HG02973 (cell line): Measurements from ENCODE around the gene PLIN4.

ENCODE experiments used
- ATAC-seq: cut with Tn5 transposase; IDR thresholded peaks from one replicate; pipeline ENCODE4 v1.9.1; 2021; ENCODE audit warnings: moderate library complexity; ENCODE audit not compliant: unreplicated experiment

Gene PLIN4

GRCh38 chr19:4507804-4508203 lies 10.5 kb downstream of the PLIN4 start:
- ATAC-seq: no peak

DNA sequence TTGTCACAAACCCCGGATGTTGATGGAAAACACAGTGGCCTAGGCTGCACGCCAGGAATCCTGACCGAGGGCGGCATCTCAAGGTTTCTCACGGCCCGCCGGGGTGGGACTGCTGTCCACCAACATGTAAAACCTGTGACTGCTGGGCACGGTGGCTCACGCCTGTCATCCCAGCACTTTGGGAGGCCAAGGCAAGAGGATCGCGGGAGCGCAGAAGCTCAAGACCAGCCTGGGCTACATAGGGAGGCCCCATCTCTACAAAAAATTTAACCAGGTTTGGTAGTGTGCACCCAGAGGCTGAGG lies 11.2 kb downstream of the PLIN4 start:
- ATAC-seq: no peak

DNA sequence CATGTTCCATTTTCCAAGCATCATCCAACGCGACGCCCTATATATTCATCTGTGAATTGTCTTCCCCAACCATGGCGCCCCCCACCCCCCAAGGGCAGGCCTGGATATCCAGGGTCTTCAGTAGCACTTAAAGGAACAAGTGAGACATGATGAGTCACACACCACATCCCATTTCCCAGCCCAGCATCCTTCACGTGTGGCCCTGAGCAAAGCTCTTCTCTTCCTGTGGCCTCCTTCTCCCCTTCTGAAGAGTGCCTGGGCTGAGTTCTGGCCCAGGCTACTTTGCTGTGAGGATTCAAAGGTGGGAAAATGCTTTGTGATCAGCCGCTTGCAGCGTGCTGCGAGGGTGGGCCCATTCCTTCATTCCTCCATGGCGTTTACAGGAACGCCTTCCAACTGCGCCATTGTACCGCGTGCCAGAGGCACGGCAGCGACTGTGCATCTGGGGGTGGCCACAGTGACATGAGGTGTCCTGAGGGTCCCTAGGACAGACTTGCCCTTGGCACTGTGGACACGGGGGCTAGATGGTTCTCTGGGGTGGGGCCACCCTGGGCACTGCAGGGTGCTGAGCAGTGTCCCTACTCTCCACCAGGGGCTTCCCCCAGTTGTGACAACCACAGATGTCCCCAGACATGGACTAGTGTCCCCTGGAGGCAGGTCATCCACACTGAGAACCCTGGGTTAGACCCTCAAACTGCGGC lies 11.7 kb downstream of the PLIN4 start:
- no peak for ATAC-seq

DNA sequence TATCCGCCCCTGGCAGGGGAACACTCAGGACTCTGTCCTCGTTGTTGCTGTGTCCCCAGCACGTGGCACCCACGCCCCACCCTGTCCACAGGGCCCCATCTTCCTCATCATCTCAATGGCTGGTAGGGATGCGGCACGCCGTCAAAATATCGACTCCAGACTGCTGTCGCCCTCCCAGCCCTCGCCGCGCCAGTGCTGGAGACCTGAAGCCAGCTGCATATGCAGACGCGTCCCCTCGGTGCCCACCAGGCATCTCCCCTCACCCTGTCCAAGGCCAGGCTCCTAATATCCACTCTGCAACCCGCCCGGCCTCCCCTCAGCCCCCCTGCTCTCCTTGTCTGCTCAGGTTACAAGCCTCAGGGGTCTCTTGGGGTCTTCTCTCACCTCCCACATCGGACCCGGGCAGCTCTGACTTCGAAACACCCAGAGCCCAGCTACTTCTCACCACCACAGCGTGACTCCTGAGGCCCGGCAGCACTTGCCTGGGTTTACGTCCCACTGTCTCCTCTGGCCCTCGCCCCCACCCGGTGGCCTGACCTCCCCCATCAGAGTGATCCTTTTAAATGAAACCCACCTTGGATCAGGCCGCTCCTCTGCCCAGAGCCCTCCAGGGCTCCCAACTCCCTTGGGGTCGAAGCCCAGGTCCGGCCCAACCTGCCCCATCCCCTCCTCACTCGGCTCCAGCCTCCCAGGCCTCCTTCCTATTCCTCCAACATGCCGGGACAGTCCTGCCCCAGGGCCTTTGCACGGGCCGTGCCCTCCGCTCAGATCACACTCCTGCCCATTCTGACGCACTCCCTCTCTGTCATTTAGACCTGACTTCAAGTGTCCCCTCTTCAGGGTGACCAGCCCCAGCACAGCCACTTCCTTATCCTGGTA lies 12.5 kb downstream of the PLIN4 start:
- ATAC-seq: no peak

DNA sequence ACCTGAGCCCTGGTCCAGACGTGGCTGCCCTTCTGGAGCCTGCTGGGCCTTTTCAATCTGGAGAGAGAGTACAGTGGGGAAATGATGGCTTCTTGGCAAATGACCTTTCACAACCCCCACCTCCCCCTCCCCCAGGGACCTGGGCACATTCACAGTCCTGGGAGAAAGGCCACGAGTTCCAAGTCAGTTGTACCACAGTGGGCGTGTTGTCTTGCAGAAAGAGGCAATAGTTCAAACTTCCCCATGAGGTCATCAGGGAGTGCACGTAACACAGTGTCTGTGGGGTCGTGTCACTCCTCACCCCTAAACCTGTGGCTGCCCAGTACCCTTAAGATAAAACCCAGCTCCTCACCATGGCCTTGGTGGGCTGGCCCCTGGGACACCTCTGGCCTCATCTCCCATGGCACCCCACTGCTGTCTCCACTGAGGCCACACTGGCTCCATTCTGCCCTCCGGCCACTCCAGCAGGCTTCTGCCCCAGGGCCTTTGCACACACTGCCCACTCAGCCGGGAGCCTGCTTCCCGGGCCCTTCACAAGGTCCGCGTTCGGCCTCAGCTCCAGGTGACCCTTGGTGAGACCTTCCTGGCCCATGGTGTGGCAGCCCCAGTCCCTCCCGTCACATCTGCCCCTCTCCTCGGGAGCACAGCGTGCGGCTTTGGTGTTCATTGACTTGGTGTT lies 13.3 kb downstream of the PLIN4 start:
- ATAC-seq: no peak

DNA sequence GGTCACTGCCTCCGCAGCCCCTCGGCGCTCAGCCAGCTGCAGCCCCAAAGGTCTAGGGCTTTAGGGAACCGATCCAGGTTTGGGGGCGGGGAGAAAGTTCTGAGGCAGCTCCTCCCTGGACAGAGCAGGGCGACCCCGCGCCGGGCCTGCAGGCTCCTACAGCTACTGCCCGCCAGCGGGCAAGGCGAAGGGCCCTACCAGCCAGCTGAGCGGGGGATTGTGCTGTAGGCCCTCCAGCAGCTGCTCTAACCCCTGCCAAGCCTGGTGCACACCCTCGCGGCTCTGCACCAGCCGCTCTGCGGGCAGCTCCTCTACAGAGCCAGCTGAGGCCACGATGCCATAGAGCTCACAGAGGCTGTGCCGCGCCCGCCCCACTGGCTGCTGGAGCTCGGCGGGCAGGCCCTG lies 14.0 kb downstream of the PLIN4 start:
- no peak for ATAC-seq

DNA sequence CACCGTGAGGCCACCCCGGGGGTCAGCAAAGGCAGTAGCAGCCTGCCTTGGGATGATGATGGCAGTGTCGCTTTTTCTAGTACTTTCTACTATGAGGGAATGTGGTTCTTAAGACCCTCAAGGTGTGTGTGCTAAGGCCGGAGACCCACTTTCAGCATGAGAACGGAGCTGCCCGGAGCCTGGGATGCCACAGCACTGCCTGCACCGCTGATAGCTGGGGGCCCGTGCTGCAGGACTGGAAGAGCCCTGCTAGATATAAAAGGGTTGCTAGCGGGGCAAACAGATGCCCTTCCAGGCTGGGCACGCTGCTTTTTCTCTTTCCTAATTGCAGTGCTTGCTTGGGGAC lies 14.5 kb downstream of the PLIN4 start:
- no peak for ATAC-seq

DNA sequence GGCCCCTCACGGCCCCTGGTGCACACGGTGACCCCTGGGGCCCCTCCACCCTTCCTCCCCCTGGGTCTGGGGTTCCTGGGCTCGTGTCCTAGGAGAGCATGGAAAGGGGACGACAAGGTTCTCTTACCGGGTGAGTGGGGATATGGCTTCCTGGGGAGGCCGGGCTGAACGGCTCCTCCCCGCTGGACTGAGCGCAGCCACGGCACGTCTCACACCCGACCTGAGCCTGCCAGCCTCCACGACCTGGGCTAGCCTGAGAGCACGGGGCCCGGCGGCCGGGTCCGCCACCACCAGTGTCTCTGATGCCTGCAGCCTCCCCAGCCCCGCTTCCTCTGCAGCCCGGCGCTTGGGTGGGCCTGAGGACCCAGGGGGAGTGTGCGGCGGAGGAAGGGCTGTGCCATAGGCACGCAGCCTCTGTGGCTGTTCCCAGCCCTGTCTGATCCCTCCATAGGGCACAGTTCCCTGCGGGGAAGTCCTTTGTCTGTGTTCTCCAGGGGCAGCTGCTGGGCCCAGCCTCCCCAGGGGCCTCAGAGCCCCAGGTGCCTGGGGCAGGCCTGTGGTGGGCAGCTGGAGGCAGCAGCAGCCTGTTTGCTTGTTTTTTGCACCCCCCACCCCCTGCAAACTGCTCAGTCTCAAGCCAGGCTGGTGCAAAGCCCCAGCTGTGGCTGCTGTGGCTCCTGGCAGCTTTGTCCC lies 15.0 kb downstream of the PLIN4 start:
- no peak for ATAC-seq

DNA sequence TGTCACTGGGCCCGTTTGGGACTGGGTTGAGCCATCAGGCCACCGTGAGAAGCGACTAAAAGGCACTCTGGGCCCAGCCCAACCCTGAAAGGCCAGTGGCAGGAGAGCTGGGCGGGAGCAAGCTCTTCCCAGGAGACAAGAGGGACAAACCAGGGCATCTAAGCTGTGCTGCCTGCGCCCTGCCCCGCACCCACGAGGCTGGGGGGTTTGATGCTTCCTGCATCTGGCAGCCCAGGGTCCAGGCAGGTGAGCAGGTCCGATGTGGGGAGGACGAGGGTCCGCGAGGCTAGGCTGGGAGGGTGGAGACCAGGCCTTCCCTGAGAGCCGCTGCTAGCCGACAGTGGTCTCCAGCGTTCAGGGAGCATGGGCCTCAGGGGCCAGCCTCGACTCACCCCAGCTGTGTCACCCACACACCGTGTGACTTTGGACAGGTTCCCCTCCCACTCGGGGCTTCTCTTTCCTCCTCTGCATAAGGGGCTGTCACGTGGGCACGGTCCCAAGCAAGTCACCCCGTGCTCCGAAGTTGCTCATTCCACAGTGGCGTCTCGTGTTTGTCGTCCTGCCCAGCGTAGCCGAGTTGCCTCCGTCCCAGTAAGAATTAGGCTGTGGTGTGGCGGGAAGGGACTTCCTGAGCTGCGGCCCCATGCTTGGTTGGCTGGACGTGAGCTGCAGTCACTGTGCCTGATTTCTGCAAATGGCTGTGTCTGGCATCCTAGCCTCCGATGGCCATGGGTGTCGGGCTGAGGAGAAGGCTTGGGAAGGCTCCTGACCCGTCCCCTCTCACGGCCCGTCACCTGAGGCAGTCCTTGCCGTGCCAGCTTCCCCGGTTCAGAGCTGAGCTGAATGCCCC lies 15.8 kb downstream of the PLIN4 start:
- ATAC-seq: no peak

DNA sequence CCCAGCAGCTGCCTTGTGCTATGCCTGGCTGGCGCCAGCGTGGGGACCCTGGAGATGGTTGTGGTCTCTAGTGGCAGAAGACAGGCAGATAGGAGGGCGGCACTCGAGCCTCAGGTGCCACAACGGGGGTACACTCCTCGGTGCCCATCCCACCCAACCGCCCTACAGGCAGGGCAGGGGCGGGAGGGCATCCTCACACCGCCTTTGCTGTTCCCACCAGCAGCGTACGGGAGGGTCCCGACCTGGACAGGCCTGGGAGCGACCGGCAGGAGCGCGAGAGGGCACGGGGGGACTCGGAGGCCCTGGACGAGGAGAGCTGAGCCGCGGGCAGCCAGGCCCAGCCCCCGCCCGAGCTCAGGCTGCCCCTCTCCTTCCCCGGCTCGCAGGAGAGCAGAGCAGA lies 16.6 kb downstream of the PLIN4 start:
- ATAC-seq: no peak

DNA sequence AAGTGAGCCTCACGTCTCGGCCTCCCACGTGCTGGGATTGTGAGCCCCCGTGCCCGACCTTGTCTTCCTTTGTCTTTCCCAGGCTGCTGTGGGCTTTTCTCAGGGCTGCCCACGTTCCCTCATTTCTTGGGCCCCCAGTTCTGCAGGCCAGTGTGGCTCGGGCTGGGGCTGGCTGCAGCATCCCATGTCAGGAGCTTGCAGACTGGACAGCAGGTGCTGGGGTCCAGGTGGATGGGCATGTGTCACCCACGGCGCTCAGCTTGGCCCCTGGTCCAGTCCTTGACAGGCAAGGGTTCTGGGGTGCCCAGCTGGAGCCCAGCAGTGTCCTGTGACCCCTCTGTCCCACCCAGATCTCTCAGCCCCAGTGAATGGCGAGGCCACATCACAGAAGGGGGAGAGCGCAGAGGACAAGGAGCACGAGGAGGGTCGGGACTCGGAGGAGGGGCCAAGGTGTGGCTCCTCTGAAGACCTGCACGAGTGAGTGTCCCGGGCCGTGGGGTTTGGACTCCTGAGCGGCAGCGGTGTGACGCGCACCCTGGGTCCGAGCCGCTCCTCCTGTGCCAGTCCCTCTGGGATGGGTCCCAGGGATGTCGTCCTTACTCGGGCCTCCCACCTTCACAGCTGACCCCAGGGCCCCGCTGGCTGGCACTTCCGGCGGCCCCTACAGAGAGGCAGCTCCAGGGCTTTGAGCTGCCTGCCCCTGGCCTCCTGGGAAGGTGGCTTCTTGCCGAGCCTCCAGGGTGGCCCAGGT lies 17.3 kb downstream of the PLIN4 start:
- no peak for ATAC-seq

DNA sequence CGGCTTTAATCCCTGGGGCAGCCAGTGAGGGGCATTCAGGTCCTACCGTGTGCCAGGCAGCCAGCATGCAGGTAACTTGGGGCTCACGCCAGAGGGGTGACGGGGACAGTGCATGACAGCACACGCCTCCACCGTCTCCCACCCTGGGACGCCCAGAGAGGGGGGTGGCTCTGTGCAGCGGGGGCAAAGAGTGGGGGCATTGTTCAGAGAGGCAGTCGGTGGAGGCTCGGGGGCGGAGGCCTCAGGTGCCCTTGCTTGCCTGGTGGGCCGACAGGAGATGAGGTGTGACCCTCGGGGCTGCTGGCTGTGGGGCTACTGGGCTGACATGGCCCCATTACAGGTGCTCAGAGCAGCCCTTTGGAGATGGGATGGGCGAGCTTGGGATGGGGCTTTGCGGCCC lies 18.4 kb downstream of the PLIN4 start:
- ATAC-seq: no peak

GRCh38 chr19:4499318-4499717 lies 19.0 kb downstream of the PLIN4 start:
- ATAC-seq: no peak

DNA sequence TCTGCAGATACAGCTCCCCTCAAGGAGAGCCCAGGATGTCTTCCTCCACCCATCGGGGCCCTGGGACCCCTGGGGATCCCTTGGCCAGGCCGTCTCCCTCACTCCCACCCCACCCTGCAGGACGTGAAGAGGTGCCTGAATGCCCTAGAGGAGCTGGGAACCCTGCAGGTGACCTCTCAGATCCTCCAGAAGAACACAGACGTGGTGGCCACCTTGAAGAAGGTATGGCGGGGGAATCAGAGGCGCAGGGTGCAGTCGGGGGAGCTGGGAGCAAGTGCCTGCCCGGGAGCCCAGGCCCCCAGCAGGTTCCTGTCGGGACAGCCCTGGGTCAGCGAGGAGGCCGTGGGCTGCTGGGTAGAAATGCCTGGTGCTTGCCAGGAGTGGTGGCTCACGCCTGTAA lies 19.6 kb downstream of the PLIN4 start:
- ATAC-seq: no peak

DNA sequence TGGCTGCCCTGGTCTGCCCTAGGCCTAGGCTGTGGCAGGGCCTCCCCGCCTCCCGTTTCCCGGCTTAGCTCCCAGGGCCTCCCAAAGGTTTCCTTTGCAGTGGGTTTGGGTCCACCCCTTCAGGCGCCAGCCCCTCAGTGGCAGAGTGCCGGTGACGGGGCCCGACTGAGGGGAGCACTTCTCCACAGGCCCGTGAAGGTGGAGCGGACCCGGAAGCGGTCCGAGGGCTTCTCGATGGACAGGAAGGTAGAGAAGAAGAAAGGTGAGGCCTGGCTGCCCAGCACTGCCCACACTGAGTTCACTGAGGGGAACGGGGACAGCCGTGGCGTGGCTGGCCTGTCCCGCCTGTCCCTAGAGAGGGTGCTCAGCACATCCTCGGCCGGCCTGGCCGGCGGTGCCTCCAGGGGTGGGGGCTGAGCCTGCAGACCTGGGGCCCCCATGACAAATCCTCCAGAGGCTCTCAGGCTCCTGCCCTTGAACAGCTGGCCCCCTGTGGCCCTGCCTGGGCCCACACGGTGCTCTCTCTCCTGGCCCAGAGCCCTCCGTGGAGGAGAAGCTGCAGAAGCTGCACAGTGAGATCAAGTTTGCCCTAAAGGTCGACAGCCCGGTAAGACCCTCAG lies 20.4 kb downstream of the PLIN4 start:
- no peak for ATAC-seq

DNA sequence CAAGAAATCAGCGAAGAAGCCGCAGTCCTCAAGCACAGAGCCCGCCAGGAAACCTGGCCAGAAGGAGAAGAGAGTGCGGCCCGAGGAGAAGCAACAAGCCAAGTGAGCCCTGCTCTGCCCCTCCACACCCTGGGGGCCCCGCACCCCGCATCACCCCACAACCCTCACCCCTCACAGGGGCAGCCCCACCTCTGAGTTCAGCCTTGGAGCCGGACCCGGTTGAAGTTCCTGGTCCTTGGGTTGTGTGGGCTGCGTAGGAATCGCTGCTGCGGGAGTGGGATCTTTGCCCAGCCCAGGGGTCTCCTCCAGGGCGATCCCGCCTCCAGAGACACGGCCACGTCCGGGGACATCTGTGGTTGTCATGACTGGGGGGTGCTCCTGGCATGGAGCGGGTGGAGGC lies 22.0 kb downstream of the PLIN4 start:
- no peak for ATAC-seq

DNA sequence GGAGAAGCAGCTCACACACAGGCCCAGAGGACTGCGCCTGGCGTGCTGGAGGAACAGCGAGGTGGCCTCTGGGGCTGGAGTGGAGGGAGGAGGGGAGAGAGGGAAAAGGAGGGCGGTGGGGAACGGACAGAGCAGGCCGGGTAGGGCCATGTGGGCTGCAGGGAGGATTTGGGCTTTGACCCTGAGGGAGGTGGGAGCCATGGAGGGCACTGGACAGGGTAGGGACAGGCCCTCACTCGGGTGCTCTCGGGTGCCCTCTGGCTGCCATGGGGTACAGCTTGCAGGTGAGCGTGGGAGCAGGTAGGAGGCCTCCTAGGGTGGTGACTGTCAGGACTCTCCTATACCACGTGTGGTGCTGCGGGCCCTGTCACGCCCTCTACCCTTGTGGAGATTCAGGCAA lies 22.8 kb downstream of the PLIN4 start:
- ATAC-seq: no peak

DNA sequence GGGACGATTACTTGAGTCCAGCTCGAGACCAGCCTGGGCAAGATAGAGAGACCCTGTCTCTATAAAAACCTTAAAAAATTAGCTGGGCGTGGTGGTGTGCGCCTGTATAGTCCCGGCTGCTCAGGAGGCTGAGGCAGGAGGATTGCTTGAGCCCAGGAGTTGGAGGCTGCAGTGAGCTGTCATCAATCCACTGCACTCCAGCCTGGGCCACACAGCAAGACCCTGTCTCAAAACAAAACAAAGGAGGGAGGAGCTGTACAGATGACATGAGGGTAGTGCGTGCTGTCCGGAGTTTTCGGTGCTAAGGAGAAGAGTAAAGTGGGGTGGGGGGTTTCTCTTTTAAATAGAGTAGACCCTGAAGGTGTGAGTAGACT lies 23.6 kb downstream of the PLIN4 start:
- no peak for ATAC-seq

- ATAC-seq: no peak
Measured at GRCh38 chr19:4493929-4494690, 24.2 kb downstream of the PLIN4 start.
